CD4-positive, alpha-beta memory T cell (primary cell): ENCODE data around the gene SYT12. TPM values are rescaled to one million over a fixed set of nuclear protein-coding genes. Genes with fewer than 3 reads are reported as not detected.
A peak's percentile ranks its signal among the peaks of the same experiment; 100 is the strongest.

ENCODE experiments used
- CTCF ChIA-PET: fragments of 350-600 bp; sonication (Branson Sonifier 250); formaldehyde crosslinking; loops from one replicate; lab custom pipeline; 2021; ENCODE audit warnings: inconsistent platforms; ENCODE audit not compliant: partially characterized antibody; lab: Charles Lee
- POLR2A ChIA-PET: fragments of 350-600 bp; sonication (Branson Sonifier 250); formaldehyde crosslinking; loops from one replicate; lab custom pipeline; 2021; ENCODE audit not compliant: partially characterized antibody; lab: Charles Lee
- DNase-seq, 5 donors: peaks; one replicate each; pipeline versions ENCODE4 v3.0.0 to v3.0.0-alpha.2; 2020 to 2022; ENCODE audit warnings: mixed read lengths in 1 of 5
- H3K27ac ChIP-seq: one replicate; pipeline ENCODE4 v1.7.0; 2013; ENCODE audit warnings: low read depth, low read length
- H3K27me3 ChIP-seq: 2 replicates; pipeline ENCODE4 v1.7.0; 2013; ENCODE audit warnings: mild to moderate bottlenecking, low read length, moderate library complexity; ENCODE audit not compliant: insufficient read depth
- H3K36me3 ChIP-seq: 2 replicates; pipeline ENCODE4 v1.7.0; 2013; ENCODE audit warnings: mild to moderate bottlenecking, low read length, moderate library complexity; ENCODE audit not compliant: insufficient read depth
- H3K4me1 ChIP-seq: 2 replicates; pipeline ENCODE4 v1.7.0; 2013; ENCODE audit warnings: mild to moderate bottlenecking, low read length, moderate library complexity; ENCODE audit not compliant: insufficient read depth
- H3K4me3 ChIP-seq, 2 donors: one replicate each; pipeline ENCODE4 v1.7.0; 2013; ENCODE audit warnings: low read length in 2 of 2, mild to moderate bottlenecking in 1 of 2
- H3K9me3 ChIP-seq, 2 donors: one replicate each; pipeline ENCODE4 v1.7.0; 2013; ENCODE audit warnings: low read length in 2 of 2, control low read depth in 1 of 2; ENCODE audit not compliant: control insufficient read depth in 1 of 2
- H3K27ac Mint-ChIP-seq, 7 donors: one replicate each; pipeline ENCODE4 v1.8.0; 2020 to 2021; ENCODE audit warnings: mixed read lengths in 7 of 7, mild to moderate bottlenecking in 6 of 7, inconsistent platforms in 3 of 7, moderate library complexity in 3 of 7
- H3K27me3 Mint-ChIP-seq, 2 donors: one replicate each; pipeline ENCODE4 v1.8.0; 2020 to 2021; ENCODE audit warnings: mixed read lengths in 2 of 2
- H3K36me3 Mint-ChIP-seq, 2 donors: one replicate each; pipeline ENCODE4 v1.8.0; 2020 to 2021; ENCODE audit warnings: mixed read lengths in 2 of 2, inconsistent platforms in 1 of 2, mild to moderate bottlenecking in 1 of 2
- H3K4me1 Mint-ChIP-seq, 4 donors: one replicate each; pipeline ENCODE4 v1.8.0; 2020 to 2021; ENCODE audit warnings: mixed read lengths in 4 of 4, mild to moderate bottlenecking in 1 of 4
- H3K4me3 Mint-ChIP-seq, 8 donors: one replicate each; pipeline ENCODE4 v1.8.0; 2020 to 2021; ENCODE audit warnings: mixed read lengths in 8 of 8, mild to moderate bottlenecking in 7 of 8, moderate library complexity in 6 of 8, inconsistent platforms in 3 of 8
- H3K9me3 Mint-ChIP-seq, 8 donors: one replicate each; pipeline ENCODE4 v1.8.0; 2020 to 2021; ENCODE audit warnings: mixed read lengths in 8 of 8, mild to moderate bottlenecking in 5 of 8, inconsistent platforms in 3 of 8, moderate library complexity in 1 of 8
- intact Hi-C: fragments of 100-400 bp; cut with micrococcal nuclease; formaldehyde crosslinking; loops from one replicate; pipeline ENCODE4 v1.15.1; 2023
- polyA plus RNA-seq, 2 donors: library from polyadenylated mRNA; unstranded; fragments of 300-500 nt; fragmentation: Illumina TruSeq; gene quantifications; one replicate each; pipeline ENCODE4 v1.2.3, GENCODE V29; 2021
- total RNA-seq, 2 experiments: library from RNA; stranded (reverse); gene quantifications; one replicate each; pipeline ENCODE4 v1.2.3, GENCODE V29; 2021

The SYT12 gene
- total and polyA plus RNA-seq, 4 experiments from 2014 or later: not detected

- ChIA-PET CTCF (interaction anchor here (0.7 to 2.0 kb wide), 9 partner anchors 9 to 376 kb away, joined by 3 to 12 read pairs (median 3); no protein-coding TSS in a partner anchor), POLR2A (no interaction called here)
- H3K4me1 Mint-ChIP-seq: peaks cover 0 to 6% (median 3%) of the 10 kb centered on the region in 4 donors
- Histone ChIP-seq H3K4me1 (peaks cover 5% of the 10 kb centered on the region), H3K36me3 (no peaks in the 10 kb centered on the region), H3K27ac (no peak overlapping the region), H3K27me3 (no peaks in the 10 kb centered on the region), H3K4me3 (no peak overlapping the region), H3K9me3 (no peaks in the 10 kb centered on the region)
- peak; percentile 59 to 67 (median 62) for DNase-seq
- H3K27ac Mint-ChIP-seq: peak overlapping the region in 1 of 7 donors; percentile 13
- intact Hi-C loops: no loop called here
- peaks cover 0 to 6% of the 10 kb centered on the region in 2 donors for H3K27me3 Mint-ChIP-seq
- H3K9me3 Mint-ChIP-seq: no peaks in the 10 kb centered on the region
- H3K36me3 Mint-ChIP-seq: no peaks in the 10 kb centered on the region
- H3K4me3 Mint-ChIP-seq: peak overlapping the region in 7 of 8 donors; percentile 43 to 75 (median 66)
These were observed 48.7 kb downstream of the SYT12 start for GRCh38 chr11:67071420-67072284.

- POLR2A ChIA-PET: no interaction called here
These were observed 49.4 kb downstream of the SYT12 start for GRCh38 chr11:67072295-67072694.

GRCh38 chr11:67073908-67074307, 51.0 kb downstream of the SYT12 start:
- Mint-ChIP-seq H3K27me3 (peaks cover 0 to 6% of the 10 kb centered on the region in 2 donors), H3K4me1 (peaks cover 0 to 6% (median 3%) of the 10 kb centered on the region in 4 donors), H3K4me3 (no peak overlapping the region), H3K27ac (no peak overlapping the region), H3K9me3 (no peaks in the 10 kb centered on the region), H3K36me3 (no peaks in the 10 kb centered on the region)
- Histone ChIP-seq H3K4me1 (peaks cover 5% of the 10 kb centered on the region), H3K27ac (no peak overlapping the region), H3K4me3 (no peak overlapping the region), H3K36me3 (no peaks in the 10 kb centered on the region), H3K9me3 (no peaks in the 10 kb centered on the region), H3K27me3 (no peaks in the 10 kb centered on the region)
- no peak for DNase-seq
- CTCF ChIA-PET: interaction anchor here (0.8 to 1.4 kb wide), 4 partner anchors 8 to 24 kb away, joined by 3 to 6 read pairs (median 3); no protein-coding TSS in a partner anchor
- POLR2A ChIA-PET: no interaction called here
- intact Hi-C loops: no loop called here

More at GRCh38 chr11:67072295-67072694, 49.4 kb downstream of the SYT12 start:
- CTCF ChIA-PET: interaction anchor here (0.7 to 2.0 kb wide), 10 partner anchors 9 to 376 kb away, joined by 3 to 12 read pairs (median 3); no protein-coding TSS in a partner anchor
- no peak overlapping the region for H3K4me3 Mint-ChIP-seq
- peaks cover 0 to 6% (median 3%) of the 10 kb centered on the region in 4 donors for H3K4me1 Mint-ChIP-seq
- intact Hi-C loops: no loop called here
- no peak for DNase-seq
- Histone ChIP-seq H3K9me3 (no peaks in the 10 kb centered on the region), H3K4me3 (no peak overlapping the region), H3K27me3 (no peaks in the 10 kb centered on the region), H3K36me3 (no peaks in the 10 kb centered on the region), H3K4me1 (peaks cover 5% of the 10 kb centered on the region), H3K27ac (no peak overlapping the region)
- H3K9me3 Mint-ChIP-seq: no peaks in the 10 kb centered on the region
- H3K36me3 Mint-ChIP-seq: no peaks in the 10 kb centered on the region
- H3K27me3 Mint-ChIP-seq: peaks cover 0 to 6% of the 10 kb centered on the region in 2 donors
- no peak overlapping the region for H3K27ac Mint-ChIP-seq

GRCh38 chr11:67076202-67076601, 53.3 kb downstream of the SYT12 start:
- ChIA-PET POLR2A (no interaction called here), CTCF (interaction anchor here (0.6 to 1.4 kb wide), 2 partner anchors 26 to 94 kb away, joined by 3 read pairs; no protein-coding TSS in a partner anchor)
- Mint-ChIP-seq H3K36me3 (no peaks in the 10 kb centered on the region), H3K4me1 (peaks cover 0 to 6% (median 3%) of the 10 kb centered on the region in 4 donors), H3K4me3 (no peak overlapping the region), H3K27ac (no peak overlapping the region), H3K27me3 (peaks cover 0 to 6% of the 10 kb centered on the region in 2 donors), H3K9me3 (no peaks in the 10 kb centered on the region)
- peaks cover 5% of the 10 kb centered on the region for H3K4me1 ChIP-seq
- DNase-seq: no peak
- intact Hi-C loops: no loop called here
- no peaks in the 10 kb centered on the region for H3K27me3 ChIP-seq
- H3K4me3 ChIP-seq: no peak overlapping the region
- H3K27ac ChIP-seq: no peak overlapping the region
- H3K36me3 ChIP-seq: no peaks in the 10 kb centered on the region
- no peaks in the 10 kb centered on the region for H3K9me3 ChIP-seq

- Mint-ChIP-seq H3K4me3 (no peak overlapping the region), H3K27me3 (peaks cover 5% of the 10 kb centered on the region in 2 donors), H3K4me1 (peaks cover 0 to 11% (median 5%) of the 10 kb centered on the region in 4 donors), H3K36me3 (no peaks in the 10 kb centered on the region), H3K27ac (no peak overlapping the region), H3K9me3 (no peaks in the 10 kb centered on the region)
- intact Hi-C loops: no loop called here
- DNase-seq: no peak
- Histone ChIP-seq H3K9me3 (no peaks in the 10 kb centered on the region), H3K4me3 (no peak overlapping the region), H3K27ac (no peak overlapping the region), H3K4me1 (peaks cover 11% of the 10 kb centered on the region), H3K36me3 (no peaks in the 10 kb centered on the region), H3K27me3 (no peaks in the 10 kb centered on the region)
- ChIA-PET CTCF (interaction anchor here (1.3 kb wide), 1 partner anchor 111 kb away, joined by 3 read pairs; no protein-coding TSS in a partner anchor), POLR2A (no interaction called here)
These were observed 56.3 kb downstream of the SYT12 start for GRCh38 chr11:67079065-67079705.

- Mint-ChIP-seq H3K27ac (peak overlapping the region in 1 of 7 donors; percentile 39), H3K4me3 (peak overlapping the region in 3 of 8 donors; percentile 29 to 62 (median 40)), H3K27me3 (peaks cover 2 to 5% of the 10 kb centered on the region in 2 donors), H3K4me1 (peaks cover 0 to 11% (median 3%) of the 10 kb centered on the region in 4 donors), H3K36me3 (no peaks in the 10 kb centered on the region), H3K9me3 (no peaks in the 10 kb centered on the region)
- H3K27ac ChIP-seq: no peak overlapping the region
- H3K36me3 ChIP-seq: no peaks in the 10 kb centered on the region
- no peaks in the 10 kb centered on the region for H3K9me3 ChIP-seq
- ChIA-PET POLR2A (no interaction called here), CTCF (interaction anchor here (0.7 to 1.8 kb wide), 12 partner anchors 9 to 299 kb away, joined by 3 to 6 read pairs (median 4); partner anchors contain the start of gene KDM2A)
- no peak for DNase-seq
- H3K4me1 ChIP-seq: peaks cover 11% of the 10 kb centered on the region
- intact Hi-C loops: no loop called here
- no peaks in the 10 kb centered on the region for H3K27me3 ChIP-seq
- H3K4me3 ChIP-seq: no peak overlapping the region
These were observed 59.3 kb downstream of the SYT12 start for GRCh38 chr11:67082071-67082791.
